Astrocyte (in vitro differentiated cells and primary cell): ENCODE data around the gene SLC45A3.

Experiments
- CTCF ChIP-seq: IDR thresholded peaks from 2 replicates; pipeline ENCODE4 v1.5.1; 2011; ENCODE audit warnings: low read depth, mild to moderate bottlenecking, inconsistent platforms, low read length, moderate library complexity; ENCODE audit not compliant: insufficient read depth
- EZH2 ChIP-seq: IDR thresholded peaks from 2 replicates; pipeline ENCODE4 v1.6.1; 2012; ENCODE audit warnings: mild to moderate bottlenecking, low read length, inconsistent platforms; ENCODE audit not compliant: insufficient read depth

- TF ChIP-seq CTCF (no peak), EZH2 (no peak)
Observed at GRCh38 chr1:205619376-205619775, 60.9 kb downstream of the SLC45A3 start.
